Activated CD4-positive, alpha-beta T cell treated with anti-CD3 and anti-CD28 coated beads, Interleukin-2, amount 10 ng/mL, durations not matched to agents 7 days and 5 days (primary cell): Measurements from ENCODE around the gene MID1. TPM values are rescaled to one million over a fixed set of nuclear protein-coding genes. Genes with fewer than 3 reads are reported as not detected.

Source experiments
- CTCF ChIA-PET: fragments of 350-600 bp; sonication (Branson Sonifier 250); formaldehyde crosslinking; loops from one replicate; lab custom pipeline; 2021; ENCODE audit warnings: antibody characterized with exemption; lab: Charles Lee
- POLR2A ChIA-PET: fragments of 350-600 bp; sonication (Branson Sonifier 250); formaldehyde crosslinking; loops from one replicate; lab custom pipeline; 2021; ENCODE audit warnings: antibody characterized with exemption; lab: Charles Lee
- DNase-seq: peaks from one replicate; pipeline ENCODE4 v3.0.0-alpha.2; 2020
- H3K27ac Mint-ChIP-seq: one replicate; pipeline ENCODE4 v1.8.0; 2021; ENCODE audit warnings: mild to moderate bottlenecking, moderate library complexity, mixed read lengths
- H3K27me3 Mint-ChIP-seq: one replicate; pipeline ENCODE4 v1.8.0; 2021; ENCODE audit warnings: mixed read lengths
- H3K36me3 Mint-ChIP-seq: one replicate; pipeline ENCODE4 v1.8.0; 2021; ENCODE audit warnings: low read depth, mixed read lengths
- H3K4me1 Mint-ChIP-seq: one replicate; pipeline ENCODE4 v1.8.0; 2021; ENCODE audit warnings: mixed read lengths
- H3K4me3 Mint-ChIP-seq: one replicate; pipeline ENCODE4 v1.8.0; 2021; ENCODE audit warnings: mild to moderate bottlenecking, moderate library complexity, mixed read lengths
- H3K9me3 Mint-ChIP-seq: one replicate; pipeline ENCODE4 v1.8.0; 2021; ENCODE audit warnings: mixed read lengths
- total RNA-seq, 2 experiments: library from RNA; stranded (reverse); gene quantifications; one replicate each; pipeline ENCODE4 v1.2.3, GENCODE V29; 2021

Gene MID1
- total RNA-seq, 2 experiments from 2014 or later, result 0.22 to 0.23 TPM

GRCh38 chrX:10414156-10414824, 206.1 kb downstream of the MID1 start:
- DNase-seq, result no peak
- Mint-ChIP-seq H3K27me3 (no peaks in the 10 kb centered on the region), H3K4me3 (no peak overlapping the region), H3K9me3 (no peaks in the 10 kb centered on the region), H3K27ac (no peak overlapping the region), H3K36me3 (no peaks in the 10 kb centered on the region), H3K4me1 (no peaks in the 10 kb centered on the region)
- CTCF ChIA-PET, result no interaction called here
- POLR2A ChIA-PET, result no interaction called here

GRCh38 chrX:10404436-10404835, 215.9 kb downstream of the MID1 start:
- Mint-ChIP-seq H3K4me3 (no peak overlapping the region), H3K27ac (no peak overlapping the region), H3K4me1 (no peaks in the 10 kb centered on the region), H3K9me3 (no peaks in the 10 kb centered on the region), H3K27me3 (no peaks in the 10 kb centered on the region), H3K36me3 (no peaks in the 10 kb centered on the region)
- ChIA-PET CTCF (no interaction called here), POLR2A (no interaction called here)
- no peak for DNase-seq

GRCh38 chrX:10401239-10401638, 219.1 kb downstream of the MID1 start:
- Mint-ChIP-seq H3K9me3 (no peaks in the 10 kb centered on the region), H3K27ac (no peak overlapping the region), H3K4me3 (no peak overlapping the region), H3K27me3 (no peaks in the 10 kb centered on the region), H3K4me1 (no peaks in the 10 kb centered on the region), H3K36me3 (no peaks in the 10 kb centered on the region)
- CTCF ChIA-PET, result no interaction called here
- POLR2A ChIA-PET, result no interaction called here
- no peak for DNase-seq

DNA sequence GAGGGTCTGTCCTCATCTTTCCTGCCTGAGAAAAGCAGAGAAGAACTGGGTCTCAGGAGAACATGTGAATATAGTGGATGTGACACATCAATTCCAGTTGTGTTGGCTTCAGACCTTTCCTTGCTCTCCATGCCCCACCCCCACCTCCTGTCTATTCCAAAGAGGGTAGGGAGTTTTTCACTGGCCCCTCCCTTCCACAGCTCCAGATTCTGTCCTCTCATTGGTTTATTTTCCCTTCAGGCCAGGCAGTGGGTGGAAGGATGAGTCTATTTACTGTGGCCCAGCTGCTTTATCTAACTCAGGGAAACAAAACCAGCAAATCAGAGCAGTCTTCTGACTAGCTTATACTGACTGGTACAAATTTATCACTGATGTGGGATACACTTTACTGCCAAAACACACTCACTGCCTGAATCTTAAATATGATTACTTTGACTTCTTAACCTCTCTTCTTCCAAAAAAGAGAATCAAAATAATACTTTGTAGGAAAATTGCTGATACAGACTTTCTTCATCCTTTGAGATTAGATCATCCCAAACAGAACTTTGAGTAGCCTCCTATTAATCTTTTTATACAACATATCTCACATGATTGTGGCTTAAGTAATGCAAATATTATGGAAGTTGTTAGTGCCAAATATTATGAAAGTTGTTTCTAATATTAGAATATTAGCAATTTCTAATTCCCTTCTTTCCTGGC, 221.2 kb downstream of the MID1 start:
- H3K27ac Mint-ChIP-seq, result no peak overlapping the region
- no peak overlapping the region for H3K4me3 Mint-ChIP-seq
- no peaks in the 10 kb centered on the region for H3K9me3 Mint-ChIP-seq
- no peaks in the 10 kb centered on the region for H3K27me3 Mint-ChIP-seq
- H3K36me3 Mint-ChIP-seq, result no peaks in the 10 kb centered on the region
- ChIA-PET POLR2A (no interaction called here), CTCF (no interaction called here)
- DNase-seq, result no peak
- no peaks in the 10 kb centered on the region for H3K4me1 Mint-ChIP-seq

DNA sequence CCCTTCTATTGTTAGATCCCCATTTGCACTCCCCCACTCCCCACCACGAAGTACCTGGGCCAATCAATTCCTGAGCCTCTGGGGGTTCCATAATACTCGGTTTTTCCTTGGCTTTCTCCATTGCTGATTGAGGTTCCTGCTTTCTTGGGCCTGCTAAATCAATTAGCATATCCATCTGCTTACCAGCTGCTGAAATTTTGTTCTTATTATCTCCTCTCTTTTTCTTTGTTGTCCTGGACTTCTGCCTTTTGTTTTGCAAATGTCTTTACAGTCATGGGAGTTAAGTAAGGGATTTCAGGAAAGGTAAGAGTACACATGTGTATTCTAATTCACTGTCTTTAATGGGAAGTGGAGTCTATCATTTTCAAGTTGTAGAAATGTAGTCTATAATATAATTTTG, 222.2 kb downstream of the MID1 start:
- POLR2A ChIA-PET, result no interaction called here
- Mint-ChIP-seq H3K36me3 (no peaks in the 10 kb centered on the region), H3K27me3 (no peaks in the 10 kb centered on the region), H3K27ac (no peak overlapping the region), H3K4me3 (no peak overlapping the region), H3K9me3 (no peaks in the 10 kb centered on the region), H3K4me1 (no peaks in the 10 kb centered on the region)
- DNase-seq, result no peak
- CTCF ChIA-PET, result no interaction called here

DNA sequence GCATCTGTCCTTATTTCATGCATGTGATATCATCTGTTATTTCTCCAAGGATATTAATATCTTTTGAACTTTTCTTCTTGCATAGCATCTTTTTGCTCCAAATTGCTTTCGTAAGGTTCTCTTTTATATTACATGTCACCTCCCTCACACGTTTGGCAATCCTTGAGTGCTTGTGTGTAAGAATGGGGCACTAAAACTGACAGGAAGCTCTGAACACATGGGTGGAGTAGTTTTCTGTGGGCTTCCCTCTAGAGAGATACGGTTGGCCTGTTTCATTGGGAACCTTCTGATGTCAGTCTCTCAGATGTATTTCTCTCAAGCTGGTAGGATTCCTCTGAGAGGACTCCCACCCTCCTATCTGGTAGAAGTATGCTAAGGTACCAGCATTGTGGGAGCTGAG, 223.0 kb downstream of the MID1 start:
- Mint-ChIP-seq H3K36me3 (no peaks in the 10 kb centered on the region), H3K9me3 (no peaks in the 10 kb centered on the region), H3K27me3 (no peaks in the 10 kb centered on the region), H3K27ac (no peak overlapping the region), H3K4me3 (no peak overlapping the region), H3K4me1 (no peaks in the 10 kb centered on the region)
- DNase-seq, result no peak
- CTCF ChIA-PET, result no interaction called here
- POLR2A ChIA-PET, result no interaction called here

GRCh38 chrX:10395643-10396042, 224.7 kb downstream of the MID1 start:
- H3K4me3 Mint-ChIP-seq, result no peak overlapping the region
- no peaks in the 10 kb centered on the region for H3K27me3 Mint-ChIP-seq
- H3K4me1 Mint-ChIP-seq, result no peaks in the 10 kb centered on the region
- ChIA-PET POLR2A (no interaction called here), CTCF (no interaction called here)
- no peaks in the 10 kb centered on the region for H3K9me3 Mint-ChIP-seq
- H3K27ac Mint-ChIP-seq, result no peak overlapping the region
- DNase-seq, result no peak
- H3K36me3 Mint-ChIP-seq, result no peaks in the 10 kb centered on the region
